H1 (cell line): ENCODE data around the gene THAP7. TPM values are rescaled to one million over a fixed set of nuclear protein-coding genes. Genes with fewer than 3 reads are reported as not detected.

Source experiments
- CTCF ChIA-PET: fragments of 300-600 bp; sonication (Branson Sonifier 250); formaldehyde crosslinking; loops from one replicate; lab custom pipeline; 2021; ENCODE audit not compliant: partially characterized antibody; lab: Charles Lee
- POLR2A ChIA-PET: fragments of 300-600 bp; sonication (Branson Sonifier 250); formaldehyde crosslinking; loops from one replicate; lab custom pipeline; 2021; ENCODE audit warnings: inconsistent platforms; ENCODE audit not compliant: partially characterized antibody; lab: Charles Lee
- DNase-seq, 2 experiments: peaks; one replicate each; pipeline versions ENCODE4 v3.0.0 to v3.0.0-alpha.2; 2010 to 2022; ENCODE audit warnings: low spot score in 2 of 2, low read depth in 1 of 2, mixed read lengths in 1 of 2
- FAIRE-seq: peaks from 2 replicates; lab custom pipeline; 2011; peaks lifted over from hg19 to GRCh38; lab: Jason Lieb, UNC
- H2AFZ ChIP-seq: 2 replicates; pipeline ENCODE4 v1.8.1; 2012; ENCODE audit warnings: low read length, inconsistent platforms
- H2AK5ac ChIP-seq: 2 replicates; pipeline ENCODE4 v1.6.1; 2013; ENCODE audit warnings: low read depth, low read length
- H2BK120ac ChIP-seq: replicated peaks from 2 replicates; pipeline ENCODE3; 2013; ENCODE audit warnings: low read depth, low read length, inconsistent platforms
- H2BK12ac ChIP-seq: 2 replicates; pipeline ENCODE4 v1.6.1; 2013; ENCODE audit warnings: low read depth, low read length
- H2BK15ac ChIP-seq: 2 replicates; pipeline ENCODE4 v1.6.1; 2013; ENCODE audit warnings: low read length
- H2BK20ac ChIP-seq: 2 replicates; pipeline ENCODE4 v1.6.1; 2013; ENCODE audit warnings: low read length
- H2BK5ac ChIP-seq: 2 replicates; pipeline ENCODE4 v1.6.1; 2013; ENCODE audit warnings: low read depth, low read length
- H3K14ac ChIP-seq: 2 replicates; pipeline ENCODE4 v1.6.1; 2013; ENCODE audit warnings: inconsistent platforms; ENCODE audit not compliant: insufficient read length
- H3K18ac ChIP-seq: 2 replicates; pipeline ENCODE4 v1.6.1; 2013; ENCODE audit warnings: low read length; ENCODE audit errors: extremely low read depth
- H3K23ac ChIP-seq: 2 replicates; pipeline ENCODE4 v1.6.1; 2013; ENCODE audit warnings: inconsistent platforms; ENCODE audit not compliant: insufficient read length
- H3K23me2 ChIP-seq: 2 replicates; pipeline ENCODE4 v1.6.1; 2013; ENCODE audit warnings: low read depth, low read length
- H3K27ac ChIP-seq: 2 replicates; pipeline ENCODE4 v1.6.1; 2011; ENCODE audit warnings: low read depth, low read length, inconsistent platforms
- H3K27me3 ChIP-seq, 4 experiments: replicated peaks in 1 of 4; 1 replicate in 1 of 4; 2 replicates in 3 of 4; pipeline versions ENCODE4 v1.6.1 to v1.8.1; 2011 to 2013; ENCODE audit warnings: low read length in 3 of 4, mild to moderate bottlenecking in 3 of 4, inconsistent platforms in 2 of 4, mixed read lengths in 2 of 4, moderate library complexity in 1 of 4; ENCODE audit not compliant: control insufficient read depth in 3 of 4, insufficient read depth in 3 of 4; ENCODE audit errors: extremely low read depth in 1 of 4
- H3K36me3 ChIP-seq, 4 experiments: 2 replicates each; pipeline versions ENCODE4 v1.6.1 to v1.8.1; 2011 to 2013; ENCODE audit warnings: mild to moderate bottlenecking in 4 of 4, low read length in 3 of 4, moderate library complexity in 2 of 4, control low read depth in 1 of 4, inconsistent platforms in 1 of 4; ENCODE audit not compliant: insufficient read depth in 4 of 4, control insufficient read depth in 2 of 4
- H3K4ac ChIP-seq: replicated peaks from 2 replicates; pipeline ENCODE3; 2013; ENCODE audit warnings: low read length, low read depth, mixed read lengths, inconsistent platforms; ENCODE audit not compliant: insufficient read length
- H3K4me1 ChIP-seq, 4 experiments: replicated peaks in 1 of 4; 1 replicate in 1 of 4; 2 replicates in 3 of 4; pipeline versions ENCODE4 v1.6.1 to v1.8.1; 2011 to 2013; ENCODE audit warnings: low read length in 3 of 4, inconsistent platforms in 2 of 4, mixed read lengths in 1 of 4; ENCODE audit not compliant: insufficient read depth in 4 of 4, control insufficient read depth in 3 of 4
- H3K4me2 ChIP-seq, 2 experiments: 2 replicates each; pipeline versions ENCODE4 v1.6.1 to v1.8.1; 2011 to 2013; ENCODE audit warnings: low read depth in 2 of 2, low read length in 2 of 2, control low read depth in 1 of 2, inconsistent platforms in 1 of 2, mild to moderate bottlenecking in 1 of 2; ENCODE audit not compliant: insufficient read depth in 1 of 2
- H3K4me3 ChIP-seq, 4 experiments: fragments of 200-600, 300-600 bp in 1 of 4; sonication (generic), shearing (Covaris generic), sonication (Bioruptor Twin) in 1 of 4; 2 replicates each; pipeline versions ENCODE4 v1.5.1 to v1.8.1; 2011 to 2016; ENCODE audit warnings: low read length in 4 of 4, low read depth in 3 of 4, control low read depth in 2 of 4, inconsistent platforms in 2 of 4, mild to moderate bottlenecking in 2 of 4, mixed read lengths in 1 of 4, moderate library complexity in 1 of 4; ENCODE audit not compliant: insufficient read depth in 2 of 4; ENCODE audit errors: extremely low read depth in 1 of 4
- H3K56ac ChIP-seq: replicated peaks from 2 replicates; pipeline ENCODE3; 2013; ENCODE audit warnings: low read depth, mild to moderate bottlenecking, mixed read lengths, low read length, inconsistent platforms; ENCODE audit not compliant: insufficient read length
- H3K79me1 ChIP-seq: 2 replicates; pipeline ENCODE4 v1.6.1; 2013; ENCODE audit warnings: low read depth, low read length, control low read depth
- H3K79me2 ChIP-seq, 2 experiments: 2 replicates each; pipeline versions ENCODE4 v1.6.1 to v1.8.1; 2012 to 2013; ENCODE audit warnings: low read length in 2 of 2, mild to moderate bottlenecking in 2 of 2, inconsistent platforms in 1 of 2; ENCODE audit not compliant: insufficient read depth in 2 of 2, control insufficient read depth in 1 of 2
- H3K9ac ChIP-seq, 4 experiments: replicated peaks in 1 of 4; 1 replicate in 1 of 4; 2 replicates in 3 of 4; pipeline versions ENCODE4 v1.6.1 to v1.8.1; 2011 to 2013; ENCODE audit warnings: low read depth in 3 of 4, low read length in 3 of 4, control low read depth in 2 of 4, mild to moderate bottlenecking in 2 of 4, moderate library complexity in 2 of 4, inconsistent platforms in 1 of 4; ENCODE audit errors: extremely low read depth in 1 of 4
- H3K9me3 ChIP-seq, 2 experiments: 2 replicates each; pipeline versions ENCODE4 v1.6.1 to v1.8.1; 2012 to 2013; ENCODE audit warnings: mild to moderate bottlenecking in 2 of 2, moderate library complexity in 2 of 2, control low read depth in 1 of 2, inconsistent platforms in 1 of 2, low read depth in 1 of 2, low read length in 1 of 2, mixed read lengths in 1 of 2; ENCODE audit not compliant: insufficient read depth in 2 of 2
- H4K20me1 ChIP-seq, 2 experiments: replicated peaks in 1 of 2; 2 replicates each; pipeline versions ENCODE3 to v1.8.1; 2011 to 2013; ENCODE audit warnings: inconsistent platforms in 2 of 2, low read length in 2 of 2, mild to moderate bottlenecking in 1 of 2; ENCODE audit not compliant: insufficient read depth in 2 of 2, control insufficient read depth in 1 of 2
- H4K5ac ChIP-seq: 2 replicates; pipeline ENCODE4 v1.6.1; 2013; ENCODE audit warnings: low read length, low read depth, mixed read lengths, inconsistent platforms; ENCODE audit not compliant: insufficient read length
- H4K8ac ChIP-seq: 2 replicates; pipeline ENCODE4 v1.8.0; 2013; ENCODE audit warnings: mild to moderate bottlenecking, moderate library complexity, low read length, inconsistent platforms; ENCODE audit not compliant: insufficient read depth; ENCODE audit errors: extremely low read depth
- H4K91ac ChIP-seq: replicated peaks from 2 replicates; pipeline ENCODE3; 2013; ENCODE audit warnings: low read length, mixed read lengths, inconsistent platforms; ENCODE audit not compliant: insufficient read length
- ASH2L ChIP-seq: fragments of 200-600, 300-600 bp; sonication (generic); IDR thresholded peaks from one replicate; pipeline ENCODE4 v1.7.1; 2017; ENCODE audit warnings: low read length
- CBX5 ChIP-seq: fragments of 300-800, 300-1000 bp; sonication (generic); IDR thresholded peaks from 2 replicates; pipeline ENCODE4 v1.7.1; 2016; ENCODE audit warnings: antibody characterized with exemption, low read length, low read depth
- CREB1 ChIP-seq: IDR thresholded peaks from 2 replicates; pipeline ENCODE4 v1.6.1; 2012; ENCODE audit warnings: inconsistent platforms
- HDAC6 ChIP-seq: IDR thresholded peaks from one replicate; pipeline ENCODE4 v1.7.1; 2012; ENCODE audit warnings: low read depth, mild to moderate bottlenecking, inconsistent platforms, low read length, moderate library complexity
- KDM1A ChIP-seq: fragments of 200-600, 300-600 bp; sonication (generic); IDR thresholded peaks from 2 replicates; pipeline ENCODE4 v1.7.1; 2016; ENCODE audit warnings: mild to moderate bottlenecking, low read length, borderline replicate concordance
- NRF1 ChIP-seq: IDR thresholded peaks from 2 replicates; pipeline ENCODE4 v1.6.1; 2011; ENCODE audit warnings: mild to moderate bottlenecking, low read depth, low read length, improper control_type of control experiment
- SIN3A ChIP-seq, 2 experiments: IDR thresholded peaks in 1 of 2; conservative IDR thresholded peaks in 1 of 2; 2 replicates each; pipeline ENCODE4 v1.6.1; 2011 to 2012; ENCODE audit warnings: low read length in 2 of 2, improper control_type of control experiment in 1 of 2, low read depth in 1 of 2, mild to moderate bottlenecking in 1 of 2
- SIRT6 ChIP-seq: IDR thresholded peaks from one replicate; pipeline ENCODE4 v1.7.1; 2012; ENCODE audit warnings: low read length, inconsistent platforms
- SIX5 ChIP-seq: IDR thresholded peaks from 2 replicates; pipeline ENCODE4 v1.6.1; 2011; ENCODE audit warnings: mild to moderate bottlenecking, low read depth, low read length
- SP1 ChIP-seq: IDR thresholded peaks from 2 replicates; pipeline ENCODE4 v1.6.1; 2011; ENCODE audit warnings: low read depth, low read length
- TAF7 ChIP-seq: optimal IDR thresholded peaks from 2 replicates; pipeline ENCODE3; 2011; ENCODE audit warnings: low read depth, mild to moderate bottlenecking, inconsistent platforms, low read length, moderate library complexity, borderline replicate concordance
- WGBS, 2 experiments: shearing (Covaris generic) in 1 of 2; methylation state at CpG; one replicate each; pipeline versions ENCODE4 v1.1.6 to v1.1.7; 2013 to 2015; ENCODE audit warnings: low lambda C conversion rate in 2 of 2, mixed read lengths in 2 of 2, inconsistent platforms in 1 of 2, low coverage in 1 of 2, missing lambda C conversion rate in 1 of 2; ENCODE audit not compliant: insufficient replicate concordance in 2 of 2, insufficient coverage in 1 of 2, insufficient read length in 1 of 2; ENCODE audit errors: extremely low coverage in 1 of 2, missing lambda C conversion rate in 1 of 2; 5-methylcytosine and 5-hydroxymethylcytosine counted together
- polyA plus RNA-seq, 7 experiments: library from polyadenylated mRNA; depleted of rRNA in 3 of 7; stranded (reverse) in 5 of 7; unstranded in 2 of 7; fragments of >200 nt in 5 of 7; fragments of 200-250 nt in 2 of 7; gene quantifications; 1 replicate in 5 of 7; 2 replicates in 1 of 7; 4 replicates in 1 of 7; pipeline versions ENCODE4 v1.2.1 to v1.2.3, GENCODE V29; 2011 to 2013; ENCODE audit warnings: missing spikeins in 2 of 7, mixed read lengths in 2 of 7
- total RNA-seq: library from RNA; stranded (reverse); fragmentation: NEBNext Ultra II Directional; extraction: Animal tissue kit (Norgen Biotek cat#: 25700); gene quantifications from 2 replicates; pipeline ENCODE4 v1.2.1, GENCODE V29; 2021
- TF ChIP-seq, protein P1 (sequence below): IDR thresholded peaks from 2 replicates; pipeline ENCODE4 v1.6.1; 2011; ENCODE audit warnings: low read length, improper control_type of control experiment
- TF ChIP-seq, protein P2 (sequence below): IDR thresholded peaks from 2 replicates; pipeline ENCODE4 v1.6.1; 2012; ENCODE audit warnings: inconsistent platforms

THAP7 gene
- total and polyA plus RNA-seq, 2 of the 8 experiments (the other 6 are each of a cell fraction or from before 2014, with no cell fraction given) = 16.9 to 32.5 TPM

DNA sequence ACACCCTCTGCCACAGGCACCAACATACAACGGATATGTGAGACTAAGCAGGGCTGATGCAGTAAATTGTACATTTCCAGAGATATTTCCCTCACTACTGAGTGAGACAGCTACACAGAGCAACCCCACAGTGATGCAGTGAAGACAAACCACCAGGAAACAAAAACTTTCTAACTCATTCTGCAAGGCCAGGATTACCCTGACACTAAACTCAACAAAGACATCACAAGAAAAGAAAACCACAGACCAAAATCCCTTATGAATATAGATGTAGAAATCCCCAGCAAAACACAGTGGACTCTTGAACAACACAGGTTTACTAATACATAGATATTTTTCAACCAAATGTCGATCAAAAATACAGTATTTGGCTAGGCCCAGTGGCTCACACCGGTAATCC, 32.0 kb upstream of the THAP7 start:
- H4K8ac ChIP-seq = no peak overlapping the region
- no peaks in the 10 kb centered on the region for H3K36me3 ChIP-seq
- no peak overlapping the region for H3K18ac ChIP-seq
- 95% methylated on average over 3 of the region's 3 CpGs; no CpG with 5 or more reads in 1 of the 2 experiments for WGBS, 2 experiments
- no peak overlapping the region for H3K23ac ChIP-seq
- H2BK20ac ChIP-seq = no peak overlapping the region
- no peak overlapping the region for H3K4ac ChIP-seq
- H2BK120ac ChIP-seq = no peak overlapping the region
- no peak overlapping the region for H2BK5ac ChIP-seq
- TF ChIP-seq, protein P1, sequence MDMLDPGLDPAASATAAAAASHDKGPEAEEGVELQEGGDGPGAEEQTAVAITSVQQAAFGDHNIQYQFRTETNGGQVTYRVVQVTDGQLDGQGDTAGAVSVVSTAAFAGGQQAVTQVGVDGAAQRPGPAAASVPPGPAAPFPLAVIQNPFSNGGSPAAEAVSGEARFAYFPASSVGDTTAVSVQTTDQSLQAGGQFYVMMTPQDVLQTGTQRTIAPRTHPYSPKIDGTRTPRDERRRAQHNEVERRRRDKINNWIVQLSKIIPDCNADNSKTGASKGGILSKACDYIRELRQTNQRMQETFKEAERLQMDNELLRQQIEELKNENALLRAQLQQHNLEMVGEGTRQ = no peak
- TF ChIP-seq ASH2L (no peak), SIRT6 (no peak), KDM1A (no peak), TAF7 (no peak), SIX5 (no peak), SIN3A (conservative IDR thresholded peaks at IDR 0.05 in 1 of 2, IDR thresholded peaks at IDR 0.05 in 1 of 2; ENCODE audit: low read depth in 1 of 2, low read length in 2 of 2) (no peak), SP1 (no peak), HDAC6 (no peak), CBX5 (no peak), NRF1 (no peak), CREB1 (no peak)
- TF ChIP-seq, protein P2, sequence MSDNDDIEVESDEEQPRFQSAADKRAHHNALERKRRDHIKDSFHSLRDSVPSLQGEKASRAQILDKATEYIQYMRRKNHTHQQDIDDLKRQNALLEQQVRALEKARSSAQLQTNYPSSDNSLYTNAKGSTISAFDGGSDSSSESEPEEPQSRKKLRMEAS = no peak
- H4K20me1 ChIP-seq = no peaks in the 10 kb centered on the region
- no peak overlapping the region for H2AFZ ChIP-seq
- peaks cover 0 to 4% (median 2%) of the 10 kb centered on the region in 4 experiments; a peak in 3 of 7 replicates for H3K4me1 ChIP-seq
- no peak overlapping the region for H2BK15ac ChIP-seq
- H3K27ac ChIP-seq = no peak overlapping the region
- no peaks in the 10 kb centered on the region for H3K9me3 ChIP-seq
- H3K56ac ChIP-seq = no peak overlapping the region
- no peak overlapping the region for H3K4me2 ChIP-seq
- H3K27me3 ChIP-seq = peaks cover 6 to 31% (median 26%) of the 10 kb centered on the region in 4 experiments
- FAIRE-seq (no peak), DNase-seq (no peak)
- H3K9ac ChIP-seq = no peak overlapping the region
- no peaks in the 10 kb centered on the region for H3K79me2 ChIP-seq
- no peak overlapping the region for H3K14ac ChIP-seq
- no peak overlapping the region for H4K5ac ChIP-seq
- H4K91ac ChIP-seq = no peak overlapping the region
- no peak overlapping the region for H3K4me3 ChIP-seq
- H3K79me1 ChIP-seq = no peaks in the 10 kb centered on the region
- H2AK5ac ChIP-seq = no peak overlapping the region
- ChIA-PET POLR2A (no interaction called here), CTCF (interaction anchor here (0.7 to 5.5 kb wide), 4 partner anchors 11 to 71 kb away, joined by 3 to 37 read pairs (median 4); no protein-coding TSS in a partner anchor)
- peaks cover 9% of the 10 kb centered on the region; the same call in 1 of the 2 replicates for H3K23me2 ChIP-seq
- no peak overlapping the region for H2BK12ac ChIP-seq
